GM19035 (cell line): ENCODE data around the gene PPP3CB.

Experiments
- ATAC-seq: cut with Tn5 transposase; IDR thresholded peaks from one replicate; pipeline ENCODE4 v1.9.1; 2021; ENCODE audit not compliant: unreplicated experiment

The PPP3CB gene

GRCh38 chr10:73495884-73496674 is at the start of gene PPP3CB:
TSS of gene PPP3CB (minus strand) at chr10:73496024. CDS start at chr10:73495889, 135 bp downstream.
- ATAC-seq = peak; percentile 56

DNA sequence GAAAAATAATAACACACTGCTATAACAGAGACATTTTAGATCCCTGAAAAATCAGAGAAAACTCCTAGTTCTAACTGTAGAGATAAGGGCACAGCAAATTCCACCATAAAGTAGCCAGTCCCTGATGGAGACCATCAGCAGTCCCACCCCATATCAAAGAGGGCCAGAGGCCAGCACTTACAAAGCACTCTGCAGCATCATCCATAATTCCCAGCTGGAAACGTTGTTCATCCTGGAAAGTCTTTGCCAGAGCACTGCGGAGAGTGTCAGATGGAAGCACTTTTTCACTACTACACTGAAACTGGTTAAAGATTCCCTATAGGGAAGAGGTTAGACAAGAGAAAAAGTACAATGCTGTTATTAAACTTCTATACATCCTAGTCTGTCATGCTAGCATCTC is 49.5 kb upstream of the PPP3CB start:
- ATAC-seq = no peak

DNA sequence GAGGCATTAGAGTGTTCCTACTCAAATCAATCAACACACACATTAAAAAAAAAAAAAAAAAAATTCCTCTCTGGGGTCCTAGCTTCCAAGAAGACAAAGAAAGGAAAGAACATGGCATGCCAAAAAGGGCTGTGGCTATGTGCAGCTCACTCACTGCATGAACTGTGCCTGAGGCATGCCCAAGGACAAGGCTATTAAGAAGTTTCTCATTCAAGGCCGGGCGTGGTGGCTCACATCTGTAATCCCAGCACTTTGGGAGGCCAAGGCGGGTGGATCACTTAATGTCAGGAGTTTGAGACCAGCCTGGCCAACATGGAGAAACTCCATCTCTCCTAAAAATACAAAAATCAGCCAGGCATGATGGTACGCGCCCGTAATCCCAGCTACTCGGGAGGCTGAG is 41.9 kb upstream of the PPP3CB start:
- ATAC-seq = no peak

DNA sequence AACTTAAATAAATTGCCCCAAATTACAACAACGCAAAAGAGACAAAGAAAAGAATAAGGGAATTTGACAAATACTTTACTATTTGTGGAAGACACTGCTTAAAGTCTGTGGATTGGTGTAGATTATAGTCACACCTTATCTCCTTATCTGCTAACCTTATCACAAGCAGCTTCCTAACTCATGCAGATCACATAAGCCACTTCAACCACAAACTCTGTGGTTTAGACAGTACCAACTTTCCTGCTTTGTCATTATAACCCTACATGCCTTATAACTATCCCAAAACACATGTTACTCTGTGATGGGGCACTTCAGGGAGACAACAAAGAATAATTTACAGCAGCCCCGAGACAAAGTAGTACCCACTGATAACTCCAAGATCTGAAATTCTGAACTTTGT is 41.5 kb upstream of the PPP3CB start:
- no peak for ATAC-seq

- ATAC-seq = no peak
Measured at GRCh38 chr10:73534857-73535256, 39.0 kb upstream of the PPP3CB start.

DNA sequence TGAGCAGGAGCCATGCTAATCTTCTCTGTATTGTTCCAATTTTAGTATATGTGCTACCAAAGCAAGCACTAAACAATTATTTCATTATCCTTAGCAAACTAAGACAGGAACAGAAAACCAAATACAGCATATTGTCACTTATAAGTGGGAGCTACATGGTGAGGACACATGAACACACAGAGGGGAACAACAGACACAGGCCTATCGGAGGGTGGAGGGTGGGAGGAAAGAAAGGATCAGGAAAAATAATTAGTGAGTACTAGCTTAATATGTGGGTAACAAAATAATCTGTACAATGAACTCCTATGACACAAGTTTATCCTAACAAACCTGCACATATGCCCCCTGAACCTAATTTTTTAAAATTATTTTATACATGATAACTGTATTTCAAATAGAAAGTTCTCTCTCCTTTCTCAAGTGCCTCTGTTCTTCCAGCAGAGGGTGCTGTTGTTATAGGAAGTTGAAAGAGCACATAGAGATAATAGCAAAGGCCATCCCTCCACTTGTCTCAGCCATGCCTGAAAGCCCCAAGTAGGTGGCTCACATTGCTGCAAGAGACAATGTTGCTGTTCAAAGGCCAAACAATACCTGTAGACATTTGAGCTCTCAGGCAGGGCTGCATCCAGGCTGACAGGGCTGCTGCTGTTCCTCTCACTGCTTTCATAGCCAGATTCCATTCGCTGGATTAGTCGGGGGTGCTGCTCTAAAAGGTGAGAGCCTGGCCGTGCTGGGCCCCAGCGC is 33.4 kb upstream of the PPP3CB start:
- ATAC-seq = no peak

DNA sequence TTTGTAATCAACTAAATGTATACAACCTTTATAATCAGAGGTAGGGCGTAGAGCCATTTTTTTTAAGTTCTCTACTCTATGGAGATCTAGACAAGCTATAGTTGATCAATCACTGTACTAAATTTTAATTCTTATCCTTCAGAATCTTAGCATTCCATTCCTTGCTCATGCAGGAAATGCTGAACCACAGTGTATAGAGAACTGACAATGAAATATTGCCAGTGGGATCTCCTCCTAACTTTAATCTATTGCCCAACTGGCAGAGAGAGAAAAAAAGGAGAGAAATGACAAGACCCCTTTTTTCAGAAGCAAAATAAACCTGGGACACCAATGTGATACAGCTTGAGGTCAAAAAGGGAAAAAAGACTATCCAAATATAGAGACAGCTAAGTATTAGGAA is 26.4 kb upstream of the PPP3CB start:
- no peak for ATAC-seq

- ATAC-seq = no peak
Measured at GRCh38 chr10:73519336-73519735, 23.5 kb upstream of the PPP3CB start.

GRCh38 chr10:73517166-73517888 is 21.5 kb upstream of the PPP3CB start:
- no peak for ATAC-seq

- ATAC-seq = no peak
Measured at GRCh38 chr10:73512207-73512743, 16.5 kb upstream of the PPP3CB start.

- ATAC-seq = no peak
Measured at GRCh38 chr10:73509695-73510094, 13.9 kb upstream of the PPP3CB start.

DNA sequence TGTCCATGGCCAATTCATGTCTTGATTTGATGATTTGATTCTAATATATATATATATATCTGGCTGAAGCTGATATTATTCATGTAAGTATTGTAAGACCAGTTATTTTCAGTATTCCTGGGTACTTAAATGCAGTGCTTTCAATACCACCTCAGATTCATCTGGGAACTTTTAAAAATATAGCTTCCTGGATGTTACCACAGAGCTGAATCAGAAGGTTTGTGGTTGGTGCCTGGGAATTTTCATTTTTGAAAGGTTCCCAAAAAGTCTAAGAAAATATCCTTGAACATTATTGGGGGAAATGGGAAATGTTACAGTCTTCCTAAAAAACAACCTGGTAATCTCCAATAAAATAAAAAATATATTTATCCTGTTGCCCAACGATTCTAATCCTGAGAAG is 10.7 kb upstream of the PPP3CB start:
- no peak for ATAC-seq

- no peak for ATAC-seq
Measured at GRCh38 chr10:73506074-73506473, 10.2 kb upstream of the PPP3CB start.

- ATAC-seq = no peak
Measured at GRCh38 chr10:73503037-73503436, 7.2 kb upstream of the PPP3CB start.

GRCh38 chr10:73501651-73502050 is 5.8 kb upstream of the PPP3CB start:
- no peak for ATAC-seq

DNA sequence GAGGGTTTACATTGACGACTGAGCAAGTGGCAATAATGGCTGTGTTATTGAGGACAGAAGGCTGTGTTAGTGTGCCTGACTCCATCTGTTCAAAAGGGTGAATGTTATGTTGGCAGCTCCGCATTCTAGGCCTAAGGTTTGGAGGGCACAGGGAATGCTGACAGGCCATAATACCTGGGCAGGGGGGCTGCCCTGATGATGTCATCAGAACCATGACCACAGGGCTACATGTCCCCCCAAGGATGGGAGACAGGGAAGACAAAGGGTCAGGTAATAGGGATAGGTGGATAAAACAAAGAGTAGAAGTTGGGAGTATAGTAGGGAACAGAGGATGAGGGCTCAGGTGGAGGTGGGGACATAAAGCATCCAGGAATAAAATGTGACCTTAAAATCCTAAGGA is 1.8 kb upstream of the PPP3CB start:
- ATAC-seq = no peak

- ATAC-seq = peak; percentile 94
Measured at GRCh38 chr10:73495226-73495883, 469 bp downstream of the PPP3CB start.

DNA sequence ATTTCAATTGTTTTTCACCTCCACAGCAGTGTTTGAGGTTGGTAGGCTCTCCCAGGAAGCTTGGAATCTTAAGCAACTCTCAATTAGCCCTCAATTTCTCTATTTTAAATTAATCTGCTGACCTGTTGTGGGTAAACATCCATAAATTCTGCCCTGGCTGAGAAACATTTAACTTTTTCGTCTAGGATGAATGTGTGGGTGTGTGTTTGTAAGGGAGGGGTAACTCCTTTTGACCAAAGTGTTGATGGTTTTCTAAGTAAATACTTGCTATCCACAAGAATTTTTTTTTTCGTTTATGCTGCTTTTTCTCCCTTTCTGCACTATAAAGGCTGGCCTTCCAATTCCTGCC is 973 bp downstream of the PPP3CB start:
- ATAC-seq = no peak

DNA sequence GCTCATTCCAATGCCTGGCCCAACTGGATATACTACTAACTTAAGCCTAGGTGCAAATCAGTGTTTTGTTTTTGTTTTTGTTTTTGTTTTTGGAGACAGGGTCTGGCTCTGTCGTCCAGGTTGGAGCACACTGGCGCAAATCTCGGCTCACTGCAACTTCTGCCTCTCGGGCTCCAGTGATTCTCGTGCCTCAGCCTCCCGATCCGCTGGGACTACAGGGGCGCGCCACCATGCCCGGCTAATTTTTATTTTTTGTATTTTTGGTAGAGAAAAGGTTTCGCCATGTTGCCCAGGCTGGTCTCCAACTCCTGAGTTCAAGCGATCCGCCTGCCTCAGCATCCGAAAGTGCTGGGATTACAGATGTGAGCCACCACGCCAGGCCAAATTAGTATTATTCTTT is 1.6 kb downstream of the PPP3CB start:
- no peak for ATAC-seq

GRCh38 chr10:73493781-73494180 is 2.0 kb downstream of the PPP3CB start:
- ATAC-seq = no peak

DNA sequence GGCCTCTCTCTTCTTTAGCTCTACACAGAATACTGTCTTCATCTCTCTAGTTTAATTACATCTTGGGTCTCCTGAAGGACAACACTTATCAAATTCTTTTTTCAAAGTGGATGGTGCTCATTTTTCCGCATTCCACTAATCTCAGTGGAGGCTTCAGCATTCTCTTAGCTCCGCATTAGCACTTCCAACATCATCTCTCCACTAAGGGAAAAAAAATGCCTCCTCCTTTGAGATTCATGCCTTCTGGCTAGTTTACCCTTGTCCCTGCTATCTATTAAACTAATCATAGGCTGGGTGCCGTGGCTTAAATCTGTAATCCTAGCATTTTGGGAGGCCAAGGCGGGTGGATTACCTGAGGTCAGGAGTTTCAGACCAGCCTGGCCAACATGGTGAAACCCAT is 9.2 kb downstream of the PPP3CB start:
- no peak for ATAC-seq
